Keratinocyte (primary cell): ENCODE measurements around the gene SMIM14. TPM values are rescaled to one million over a fixed set of nuclear protein-coding genes. Genes with fewer than 3 reads are reported as not detected.

Experiments
- DNase-seq: peaks from one replicate; pipeline ENCODE4 v3.0.0-alpha.2; 2011; ENCODE audit warnings: low read depth, missing footprints, low spot score
- FAIRE-seq: peaks from 2 replicates; lab custom pipeline; 2011; peaks lifted over from hg19 to GRCh38; lab: Jason Lieb, UNC
- H2AFZ ChIP-seq: 2 replicates; pipeline ENCODE4 v1.6.0; 2012; ENCODE audit warnings: low read length, control low read depth, inconsistent platforms; ENCODE audit not compliant: control insufficient read depth
- H3K27ac ChIP-seq: 2 replicates; pipeline ENCODE4 v1.5.1; 2011; ENCODE audit warnings: low read length; ENCODE audit not compliant: control insufficient read depth, insufficient read depth
- H3K27me3 ChIP-seq: 3 replicates; pipeline ENCODE4 v1.6.0; 2011; ENCODE audit warnings: low read length; ENCODE audit not compliant: control insufficient read depth, insufficient read depth; ENCODE audit errors: extremely low read depth
- H3K36me3 ChIP-seq, 2 experiments: 2 replicates in 1 of 2; 3 replicates in 1 of 2; pipeline ENCODE4 v1.5.1; 2011; ENCODE audit warnings: low read length in 2 of 2, mild to moderate bottlenecking in 1 of 2; ENCODE audit not compliant: control insufficient read depth in 2 of 2, insufficient read depth in 2 of 2; ENCODE audit errors: extremely low read depth in 1 of 2
- H3K4me1 ChIP-seq: 3 replicates; pipeline ENCODE4 v1.5.1; 2011; ENCODE audit warnings: low read length; ENCODE audit not compliant: control insufficient read depth, insufficient read depth; ENCODE audit errors: extremely low read depth
- H3K4me2 ChIP-seq: 3 replicates; pipeline ENCODE4 v1.6.0; 2011; ENCODE audit warnings: low read depth, low read length; ENCODE audit not compliant: control insufficient read depth, insufficient read depth; ENCODE audit errors: extremely low read depth
- H3K4me3 ChIP-seq, 3 experiments: fragments of 200-600 bp in 1 of 3; sonication (generic) in 1 of 3; 2 replicates in 2 of 3; 3 replicates in 1 of 3; pipeline ENCODE4 v1.5.1; 2011 to 2016; ENCODE audit warnings: low read length in 3 of 3, mild to moderate bottlenecking in 3 of 3, control low read depth in 2 of 3, inconsistent platforms in 1 of 3, low read depth in 1 of 3, mixed read lengths in 1 of 3, mixed run types in 1 of 3, moderate library complexity in 1 of 3; ENCODE audit not compliant: control insufficient read depth in 2 of 3, insufficient read depth in 2 of 3; ENCODE audit errors: extremely low read depth in 1 of 3
- H3K79me2 ChIP-seq: 2 replicates; pipeline ENCODE4 v1.6.0; 2012; ENCODE audit warnings: low read length; ENCODE audit not compliant: control insufficient read depth, insufficient read depth
- H3K9ac ChIP-seq: 3 replicates; pipeline ENCODE4 v1.6.0; 2011; ENCODE audit warnings: low read length; ENCODE audit not compliant: control insufficient read depth, insufficient read depth; ENCODE audit errors: extremely low read depth
- H3K9me1 ChIP-seq: 3 replicates; pipeline ENCODE4 v1.6.0; 2011; ENCODE audit warnings: low read length; ENCODE audit not compliant: control insufficient read depth, insufficient read depth; ENCODE audit errors: extremely low read depth
- H3K9me3 ChIP-seq: 2 replicates; pipeline ENCODE4 v1.5.1; 2012; ENCODE audit warnings: low read depth, low read length; ENCODE audit not compliant: control insufficient read depth
- H4K20me1 ChIP-seq: 3 replicates; pipeline ENCODE4 v1.6.0; 2011; ENCODE audit warnings: low read length; ENCODE audit not compliant: control insufficient read depth, insufficient read depth; ENCODE audit errors: extremely low read depth
- EZH2 ChIP-seq: IDR thresholded peaks from one replicate; pipeline ENCODE4 v1.6.1; 2012; ENCODE audit warnings: inconsistent platforms, mild to moderate bottlenecking, low read length, moderate library complexity
- dilution Hi-C: fragments of 300-500 bp; cut with MboI; formaldehyde crosslinking; loops from one replicate; pipeline ENCODE4 v1.7.0; 2020; ENCODE audit warnings: low sequenced_read_pairs; ENCODE audit not compliant: extremely low pct_ligation_motif_present
- polyA plus RNA-seq, 5 experiments: library from polyadenylated mRNA; depleted of rRNA in 3 of 5; stranded (reverse) in 3 of 5; stranded (forward) in 1 of 5; unstranded in 1 of 5; fragments of >200 nt; gene quantifications; 1 replicate in 1 of 5; 2 replicates in 3 of 5; 3 replicates in 1 of 5; pipeline versions ENCODE4 v1.2.1 to v1.2.3, GENCODE V29; 2011 to 2012; ENCODE audit warnings: missing spikeins in 2 of 5, low read depth in 1 of 5, low replicate concordance in 1 of 5
- TF ChIP-seq, protein P1 (sequence below), 3 experiments: IDR thresholded peaks in 1 of 3; conservative IDR thresholded peaks in 1 of 3; optimal IDR thresholded peaks in 1 of 3; 2 replicates in 2 of 3; 3 replicates in 1 of 3; pipeline versions ENCODE3 to v1.5.1; 2011; ENCODE audit warnings: low read length in 3 of 3, mild to moderate bottlenecking in 3 of 3, moderate library complexity in 2 of 3, control low read depth in 1 of 3, inconsistent platforms in 1 of 3; ENCODE audit not compliant: insufficient read depth in 2 of 3; ENCODE audit errors: extremely low read depth in 1 of 3

The SMIM14 gene
- polyA plus RNA-seq, 1 donor (not counting 4 experiments of a cell fraction or from before 2014, with no cell fraction given), result 13.9 TPM

DNA sequence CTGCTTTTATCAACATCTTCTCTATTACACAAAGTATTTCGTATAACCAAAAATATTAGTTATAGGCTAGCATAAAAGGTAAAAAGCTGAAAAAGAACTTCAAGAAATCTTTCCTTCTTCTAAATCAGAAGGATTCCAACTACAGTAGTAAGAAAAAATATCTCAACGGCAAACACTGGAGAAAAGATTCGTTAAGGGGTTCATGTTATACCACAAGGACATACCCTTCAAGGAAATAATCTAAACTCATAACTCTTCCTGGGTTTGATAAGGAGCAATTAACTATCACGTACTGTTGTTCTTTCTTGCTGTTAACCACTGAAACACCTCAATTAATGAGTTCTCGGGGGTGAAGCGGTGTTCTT lies 1.5 kb downstream of the SMIM14 start:
- peak overlapping the region; percentile 93 for H3K27ac ChIP-seq
- no peaks in the 10 kb centered on the region for H3K36me3 ChIP-seq
- H2AFZ ChIP-seq, result peak overlapping the region; percentile 94
- FAIRE-seq (no peak), DNase-seq (no peak)
- H4K20me1 ChIP-seq, result no peaks in the 10 kb centered on the region
- H3K4me1 ChIP-seq, result peaks cover 19% of the 10 kb centered on the region
- H3K9me1 ChIP-seq, result no peaks in the 10 kb centered on the region
- H3K4me2 ChIP-seq, result peak overlapping the region; percentile 100
- H3K9ac ChIP-seq, result peak overlapping the region; percentile 94
- H3K9me3 ChIP-seq, result no peaks in the 10 kb centered on the region
- peak overlapping the region; percentile 61 to 88 (median 82) for H3K4me3 ChIP-seq
- TF ChIP-seq, protein P1, sequence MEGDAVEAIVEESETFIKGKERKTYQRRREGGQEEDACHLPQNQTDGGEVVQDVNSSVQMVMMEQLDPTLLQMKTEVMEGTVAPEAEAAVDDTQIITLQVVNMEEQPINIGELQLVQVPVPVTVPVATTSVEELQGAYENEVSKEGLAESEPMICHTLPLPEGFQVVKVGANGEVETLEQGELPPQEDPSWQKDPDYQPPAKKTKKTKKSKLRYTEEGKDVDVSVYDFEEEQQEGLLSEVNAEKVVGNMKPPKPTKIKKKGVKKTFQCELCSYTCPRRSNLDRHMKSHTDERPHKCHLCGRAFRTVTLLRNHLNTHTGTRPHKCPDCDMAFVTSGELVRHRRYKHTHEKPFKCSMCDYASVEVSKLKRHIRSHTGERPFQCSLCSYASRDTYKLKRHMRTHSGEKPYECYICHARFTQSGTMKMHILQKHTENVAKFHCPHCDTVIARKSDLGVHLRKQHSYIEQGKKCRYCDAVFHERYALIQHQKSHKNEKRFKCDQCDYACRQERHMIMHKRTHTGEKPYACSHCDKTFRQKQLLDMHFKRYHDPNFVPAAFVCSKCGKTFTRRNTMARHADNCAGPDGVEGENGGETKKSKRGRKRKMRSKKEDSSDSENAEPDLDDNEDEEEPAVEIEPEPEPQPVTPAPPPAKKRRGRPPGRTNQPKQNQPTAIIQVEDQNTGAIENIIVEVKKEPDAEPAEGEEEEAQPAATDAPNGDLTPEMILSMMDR (optimal IDR thresholded peaks at IDR 0.05 in 1 of 3, IDR thresholded peaks at IDR 0.05 in 1 of 3, conservative IDR thresholded peaks at IDR 0.05 in 1 of 3; ENCODE audit: extremely low read depth in 1 of 3, insufficient read depth in 2 of 3, low read length in 3 of 3), result no peak
- TF ChIP-seq EZH2, result no peak
- dilution Hi-C loops, result no loop called here
- no peaks in the 10 kb centered on the region for H3K27me3 ChIP-seq
- H3K79me2 ChIP-seq, result peaks cover 3% of the 10 kb centered on the region

DNA sequence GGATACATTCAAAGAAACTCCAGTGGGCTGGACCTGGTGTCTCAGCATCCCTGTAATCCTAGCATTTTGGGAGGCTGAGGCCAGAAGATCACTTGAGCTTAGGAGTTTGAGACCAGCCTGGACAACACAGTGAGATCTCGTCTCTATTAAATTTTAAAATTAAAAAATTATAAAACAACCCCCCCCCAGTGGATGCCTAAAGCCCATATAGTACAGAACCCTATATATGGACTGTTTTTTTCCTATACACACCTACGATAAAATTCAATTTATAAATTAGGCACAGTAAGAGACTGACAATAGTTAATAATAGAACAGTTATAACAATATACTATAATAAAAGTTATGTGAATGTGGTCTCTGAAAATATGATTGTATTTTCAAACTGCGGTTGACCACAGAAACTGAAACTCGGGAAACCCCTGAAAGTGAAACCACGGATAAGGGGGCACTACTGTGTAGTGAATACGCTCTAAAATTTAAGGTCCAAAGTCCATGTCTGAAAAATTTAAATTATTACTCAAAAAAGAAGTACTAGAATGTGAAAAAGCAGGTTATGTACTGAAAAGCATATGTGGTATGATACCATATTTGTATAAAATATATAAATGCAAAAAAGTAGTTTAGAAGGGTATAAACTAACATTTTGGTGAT lies 2.0 kb downstream of the SMIM14 start:
- TF ChIP-seq, protein P1 (optimal IDR thresholded peaks at IDR 0.05 in 1 of 3, IDR thresholded peaks at IDR 0.05 in 1 of 3, conservative IDR thresholded peaks at IDR 0.05 in 1 of 3; ENCODE audit: extremely low read depth in 1 of 3, insufficient read depth in 2 of 3, low read length in 3 of 3), result no peak
- no peak for TF ChIP-seq EZH2
- no peaks in the 10 kb centered on the region for H4K20me1 ChIP-seq
- no peaks in the 10 kb centered on the region for H3K9me1 ChIP-seq
- H3K9me3 ChIP-seq, result no peaks in the 10 kb centered on the region
- no peak for FAIRE-seq
- peak overlapping the region in 2 of 3 experiments; percentile 61 to 82 for H3K4me3 ChIP-seq
- dilution Hi-C loops, result no loop called here
- peaks cover 3% of the 10 kb centered on the region for H3K79me2 ChIP-seq
- H3K36me3 ChIP-seq, result no peaks in the 10 kb centered on the region
- peak overlapping the region; percentile 94 for H3K9ac ChIP-seq
- H3K27me3 ChIP-seq, result no peaks in the 10 kb centered on the region
- H2AFZ ChIP-seq, result peak overlapping the region; percentile 94
- H3K4me2 ChIP-seq, result peak overlapping the region; percentile 100
- H3K27ac ChIP-seq, result peak overlapping the region; percentile 93
- H3K4me1 ChIP-seq, result peaks cover 19% of the 10 kb centered on the region
- DNase-seq, result no peak
